Lower leg skin (tissue), 3 donors: ENCODE measurements around the gene AMFR.

ENCODE experiments used
- CTCF ChIP-seq, 3 donors: fragments of 450-650 bp; IDR thresholded peaks; one replicate each; pipeline ENCODE4 v1.5.1; 2016; ENCODE audit warnings: antibody characterized with exemption in 3 of 3, mild to moderate bottlenecking in 3 of 3, moderate library complexity in 2 of 3
- POLR2A ChIP-seq, 2 donors: fragments of 450-650 bp; IDR thresholded peaks; one replicate each; pipeline ENCODE4 v1.6.1; 2016 to 2017; ENCODE audit warnings: antibody characterized with exemption in 2 of 2, mild to moderate bottlenecking in 1 of 2, moderate library complexity in 1 of 2

- TF ChIP-seq CTCF (IDR thresholded peaks at IDR 0.05) (no peak), POLR2A (IDR thresholded peaks at IDR 0.05) (no peak)
Observed at GRCh38 chr16:56382901-56383355, 42.4 kb downstream of the AMFR start.
